ENCODE results near the gene PRKCSH. TPM values are rescaled to one million over a fixed set of nuclear protein-coding genes. Genes with fewer than 3 reads are reported as not detected.

The PRKCSH gene
- polyA plus RNA-seq, 1 of the 3 experiments (the other 2 are of a cell fraction): 502 TPM

- H3K27ac ChIP-seq (ENCODE audit: low read depth in 2 of 2, low read length in 1 of 2): no peak overlapping the region
- H3K4me3 ChIP-seq (ENCODE audit: low read depth in 2 of 2, low read length in 1 of 2): no peak overlapping the region
- H3K9me3 ChIP-seq: no peaks in the 10 kb centered on the region
- H3K9ac ChIP-seq: no peak overlapping the region
- ChIA-PET POLR2A (no interaction called here), CTCF (interaction anchor here (1.7 kb wide), 1 partner anchor 45 kb away, joined by 8 read pairs; the partner anchor contains the start of genes ODAD3 and PRKCSH)
- WGBS (ENCODE audit: low lambda C conversion rate): 78% methylated on average over 2 of the region's 2 CpGs
- no peaks in the 10 kb centered on the region for H3K4me1 ChIP-seq (ENCODE audit: control insufficient read depth in 1 of 2, insufficient read depth in 2 of 2, low read depth in 1 of 2, low read length in 1 of 2)
- no peaks in the 10 kb centered on the region for H3K27me3 ChIP-seq (ENCODE audit: insufficient read depth)
- H3F3A ChIP-seq (replicated peaks; ENCODE audit: insufficient read depth): peaks cover 3% of the 10 kb centered on the region
- no peaks in the 10 kb centered on the region for H3K9me2 ChIP-seq
- no peak overlapping the region for H3K4me2 ChIP-seq
- no peaks in the 10 kb centered on the region for H4K20me1 ChIP-seq (ENCODE audit: insufficient read depth)
- no peaks in the 10 kb centered on the region for H3K79me2 ChIP-seq (ENCODE audit: insufficient read depth)
- H2AFZ ChIP-seq (ENCODE audit: low read depth): no peak overlapping the region
- H3K36me3 ChIP-seq (replicated peaks in 1 of 2; ENCODE audit: control insufficient read depth in 1 of 2, insufficient read depth in 2 of 2, low read length in 1 of 2): no peaks in the 10 kb centered on the region
- peak; percentile 23 for DNase-seq
- TF ChIP-seq GABPA (IDR thresholded peaks at IDR 0.05; ENCODE audit: low read depth) (no peak), GATA2 (CRISPR knock-in tag; IDR thresholded peaks at IDR 0.05) (no peak), USF1 (IDR thresholded peaks at IDR 0.05; ENCODE audit: borderline replicate concordance, low read depth) (no peak), RXRA (IDR thresholded peaks at IDR 0.05; ENCODE audit: borderline replicate concordance, low read depth) (no peak), POLR2AphosphoS5 (IDR thresholded peaks at IDR 0.05; ENCODE audit: low read depth, low read length) (no peak)
Observed at GRCh38 chr19:11390359-11390758, 45.1 kb upstream of the PRKCSH start.

GRCh38 chr19:11390933-11391680, 44.3 kb upstream of the PRKCSH start:
- Histone ChIP-seq H3F3A (replicated peaks; ENCODE audit: insufficient read depth) (peaks cover 3% of the 10 kb centered on the region), H3K4me2 (no peak overlapping the region), H3K9me2 (no peaks in the 10 kb centered on the region), H3K27ac (ENCODE audit: low read depth in 2 of 2, low read length in 1 of 2) (no peak overlapping the region), H3K4me3 (ENCODE audit: low read depth in 2 of 2, low read length in 1 of 2) (no peak overlapping the region), H3K79me2 (ENCODE audit: insufficient read depth) (no peaks in the 10 kb centered on the region), H3K9me3 (no peaks in the 10 kb centered on the region), H2AFZ (ENCODE audit: low read depth) (no peak overlapping the region), H4K20me1 (ENCODE audit: insufficient read depth) (no peaks in the 10 kb centered on the region), H3K9ac (no peak overlapping the region), H3K36me3 (replicated peaks in 1 of 2; ENCODE audit: control insufficient read depth in 1 of 2, insufficient read depth in 2 of 2, low read length in 1 of 2) (no peaks in the 10 kb centered on the region), H3K4me1 (ENCODE audit: control insufficient read depth in 1 of 2, insufficient read depth in 2 of 2, low read depth in 1 of 2, low read length in 1 of 2) (no peaks in the 10 kb centered on the region), H3K27me3 (ENCODE audit: insufficient read depth) (no peaks in the 10 kb centered on the region)
- CTCF ChIA-PET: interaction anchor here (1.0 to 1.7 kb wide), 4 partner anchors 10 to 97 kb away, joined by 3 to 8 read pairs (median 4); partner anchors contain the start of genes ODAD3 and PRKCSH
- POLR2A ChIA-PET: interaction anchor here (1.2 kb wide), 1 partner anchor 8 kb away, joined by 3 read pairs; no protein-coding TSS in a partner anchor
- WGBS (ENCODE audit: low lambda C conversion rate): 64% methylated on average over 4 of the region's 4 CpGs
- TF ChIP-seq YY1 (IDR thresholded peaks at IDR 0.05; ENCODE audit: low read depth) (no peak), GATA2 (CRISPR knock-in tag; IDR thresholded peaks at IDR 0.05) (no peak), TAF1 (IDR thresholded peaks at IDR 0.05; ENCODE audit: borderline replicate concordance, low read depth, low read length) (no peak), EZH2phosphoT487 (IDR thresholded peaks at IDR 0.05; ENCODE audit: borderline replicate concordance, low read depth) (no peak), CHD2 (IDR thresholded peaks at IDR 0.05; ENCODE audit: low read length, partially characterized antibody) (no peak), ELF1 (IDR thresholded peaks at IDR 0.05) (no peak), USF2 (IDR thresholded peaks at IDR 0.05; ENCODE audit: borderline replicate concordance, low read depth, low read length) (no peak), NFIC (IDR thresholded peaks at IDR 0.05; ENCODE audit: borderline replicate concordance) (no peak), EP300 (IDR thresholded peaks at IDR 0.05; ENCODE audit: borderline replicate concordance in 1 of 2, low read depth in 1 of 2, low read length in 1 of 2) (no peak), CTCF (IDR thresholded peaks at IDR 0.05) (no peak), FOXM1 (IDR thresholded peaks at IDR 0.05; ENCODE audit: low read depth) (no peak), IRF3 (IDR thresholded peaks at IDR 0.05; ENCODE audit: low read depth, low read length) (no peak), SIN3A (IDR thresholded peaks at IDR 0.05; ENCODE audit: borderline replicate concordance, low read depth, low read length) (no peak), GABPA (IDR thresholded peaks at IDR 0.05; ENCODE audit: low read depth) (no peak), FOXJ3 (CRISPR knock-in tag; IDR thresholded peaks at IDR 0.05) (no peak)
- DNase-seq: no peak

Data from SK-N-SH (cell line).